C1 segment of cervical spinal cord (tissue), 14 donors: ENCODE measurements around the gene TMED10.
"Not testable (repeated sequence)": the region's sequence is repeated elsewhere in the genome, so short reads cannot be mapped to it uniquely, and the experiment has no call there.

Experiments
- DNase-seq, 14 donors: peaks; one replicate each; lab custom pipeline; 2025; lab: John Stamatoyannopoulos, UW

TMED10 gene

GRCh38 chr14:75127903-75128595, 48.4 kb downstream of the TMED10 start:
- no peak for DNase-seq

GRCh38 chr14:75127474-75127820, 49.0 kb downstream of the TMED10 start:
- DNase-seq: not testable (repeated sequence)

- peak; percentile 33 to 90 (median 84) for DNase-seq
These were observed 49.5 kb downstream of the TMED10 start, which contains the start of gene NEK9 for GRCh38 chr14:75126679-75127473. Gene NEK9 (minus strand): TSS chr14:75127048. CDS start chr14:75126921, 127 bp downstream.

GRCh38 chr14:75126121-75126544, 50.3 kb downstream of the TMED10 start:
- no peak for DNase-seq

- no peak for DNase-seq
These were observed 50.8 kb downstream of the TMED10 start for GRCh38 chr14:75125617-75126016.

GRCh38 chr14:75123991-75124390, 52.4 kb downstream of the TMED10 start:
- DNase-seq: no peak

GRCh38 chr14:75121552-75121951, 54.9 kb downstream of the TMED10 start:
- no peak for DNase-seq

GRCh38 chr14:75120541-75121291, 55.7 kb downstream of the TMED10 start:
- no peak for DNase-seq

GRCh38 chr14:75119056-75119455, 57.4 kb downstream of the TMED10 start:
- no peak for DNase-seq

- DNase-seq: no peak
These were observed 62.4 kb downstream of the TMED10 start for GRCh38 chr14:75113932-75114539.

GRCh38 chr14:75109877-75110276, 66.5 kb downstream of the TMED10 start:
- no peak for DNase-seq

- no peak for DNase-seq
These were observed 69.2 kb downstream of the TMED10 start for GRCh38 chr14:75107186-75107585.

- DNase-seq: no peak
These were observed 74.9 kb downstream of the TMED10 start for GRCh38 chr14:75101491-75101890.

GRCh38 chr14:75098682-75099081, 77.7 kb downstream of the TMED10 start:
- no peak for DNase-seq

GRCh38 chr14:75098212-75098611, 78.2 kb downstream of the TMED10 start:
- DNase-seq: no peak

- DNase-seq: no peak
These were observed 79.5 kb downstream of the TMED10 start for GRCh38 chr14:75096959-75097358.

- DNase-seq: no peak
These were observed 80.7 kb downstream of the TMED10 start for GRCh38 chr14:75095690-75096089.

GRCh38 chr14:75094896-75095295, 81.5 kb downstream of the TMED10 start:
- no peak for DNase-seq

- no peak for DNase-seq
These were observed 83.7 kb downstream of the TMED10 start for GRCh38 chr14:75092698-75093097.

GRCh38 chr14:75091251-75091650, 85.2 kb downstream of the TMED10 start:
- DNase-seq: no peak

GRCh38 chr14:75090353-75090752, 86.1 kb downstream of the TMED10 start:
- DNase-seq: no peak
